Body of pancreas (tissue), 4 donors: Measurements from ENCODE around the gene PLA2G2E. TPM values are rescaled to one million over a fixed set of nuclear protein-coding genes. Genes with fewer than 3 reads are reported as not detected.
"Not testable (repeated sequence)": the region's sequence is repeated elsewhere in the genome, so short reads cannot be mapped to it uniquely, and the experiment has no call there.

Experiments used
- ATAC-seq: fragments of 150-250 bp; one replicate; pipeline ENCODE4 v1.9.1; 2016
- DNase-seq, 4 donors: peaks; one replicate each; pipeline ENCODE4 v3.0.0-alpha.2; 2019
- H3K27ac ChIP-seq, 4 donors: fragments of 200-600 bp; sonication (generic); 1 replicate in 3 of 4; 2 replicates in 1 of 4; pipeline versions ENCODE4 v1.5.1 to v1.6.1; 2016 to 2019; ENCODE audit warnings: mild to moderate bottlenecking in 1 of 4, mixed read lengths in 1 of 4, moderate library complexity in 1 of 4
- H3K27me3 ChIP-seq, 2 donors: fragments of 200-600 bp; sonication (generic); one replicate each; pipeline ENCODE4 v1.6.0; 2016; ENCODE audit warnings: mild to moderate bottlenecking in 1 of 2
- H3K36me3 ChIP-seq, 2 donors: fragments of 200-600 bp; sonication (generic); replicated peaks in 1 of 2; 2 replicates each; pipeline ENCODE4 v1.5.1; 2016; ENCODE audit warnings: low read depth in 2 of 2; ENCODE audit not compliant: insufficient read depth in 1 of 2
- H3K4me1 ChIP-seq: fragments of 200-600 bp; sonication (generic); one replicate; pipeline ENCODE4 v1.6.0; 2016
- H3K4me3 ChIP-seq, 2 donors: fragments of 200-600 bp; sonication (generic); 1 replicate in 1 of 2; 2 replicates in 1 of 2; pipeline ENCODE4 v1.5.1; 2016 to 2019
- H3K9me3 ChIP-seq, 3 donors: fragments of 200-600 bp; sonication (generic); 1 replicate in 2 of 3; 2 replicates in 1 of 3; pipeline ENCODE4 v1.5.1; 2016
- POLR2A ChIP-seq, 3 donors: fragments of 450-650 bp; IDR thresholded peaks; one replicate each; pipeline ENCODE4 v1.6.1; 2016; ENCODE audit warnings: antibody characterized with exemption in 3 of 3, mild to moderate bottlenecking in 2 of 3
- WGBS, 2 donors: methylation state at CpG; one replicate each; pipeline ENCODE4 v1.1.5; 2017; 5-methylcytosine and 5-hydroxymethylcytosine counted together
- intact Hi-C: fragments of 100-400 bp; cut with DNase I; formaldehyde crosslinking; loops from one replicate; pipeline ENCODE4 v1.15.1; 2023
- total RNA-seq, 2 donors: library from RNA; depleted of rRNA; stranded (reverse); fragments of >200 nt; gene quantifications; one replicate each; pipeline ENCODE4 v1.1.0, GENCODE V29; 2016
- TF ChIP-seq, protein P1 (sequence below), 7 experiments: fragments of 450-650 bp in 4 of 7; fragments of 200-600 bp in 3 of 7; sonication (generic) in 3 of 7; IDR thresholded peaks; one replicate each; pipeline ENCODE4 v1.5.1; 2016 to 2019; ENCODE audit warnings: antibody characterized with exemption in 7 of 7

The PLA2G2E gene
- total RNA-seq, 2 donors from 2014 or later: not detected

DNA sequence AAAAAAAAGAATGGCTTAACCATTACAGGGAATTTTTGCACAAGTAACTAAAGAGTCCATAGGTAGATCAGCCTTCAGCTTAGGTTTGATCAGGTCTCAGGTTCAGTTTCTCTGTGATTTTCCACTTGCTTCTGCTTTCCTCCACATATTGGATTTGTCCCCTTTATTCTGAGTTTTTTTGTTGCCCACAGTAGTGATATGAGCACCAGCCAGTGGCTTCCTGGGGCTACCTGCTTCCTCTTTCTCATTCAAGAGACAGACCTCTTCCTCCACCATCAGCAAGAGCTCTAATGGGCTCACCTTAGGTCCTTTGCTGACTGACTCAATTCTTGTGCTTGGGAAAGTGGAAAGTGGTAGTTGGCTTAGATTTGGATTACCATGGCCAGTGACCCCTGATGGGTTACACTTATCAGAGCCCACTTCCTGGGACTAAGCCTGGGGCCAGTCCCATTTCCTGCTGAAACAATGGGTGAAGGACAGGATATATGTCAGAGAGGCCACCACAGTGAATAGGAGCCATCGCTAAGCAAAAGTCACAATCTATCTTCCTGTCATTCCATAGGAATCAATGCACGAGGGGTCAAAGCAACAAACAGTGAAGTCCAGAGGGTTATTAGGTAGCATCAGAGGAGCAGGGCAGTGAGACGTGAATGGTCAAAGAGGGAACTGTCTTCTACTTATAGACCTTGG lies 12.8 kb upstream of the PLA2G2E start:
- intact Hi-C loops: no loop called here
- Histone ChIP-seq H3K4me3 (no peak overlapping the region), H3K27ac (no peak overlapping the region), H3K27me3 (no peaks in the 10 kb centered on the region), H3K4me1 (no peaks in the 10 kb centered on the region), H3K36me3 (no peaks in the 10 kb centered on the region), H3K9me3 (peaks cover 0 to 4% (median 0%) of the 10 kb centered on the region in 3 donors)
- no peak for TF ChIP-seq POLR2A (IDR thresholded peaks at IDR 0.05)
- TF ChIP-seq, protein P1, sequence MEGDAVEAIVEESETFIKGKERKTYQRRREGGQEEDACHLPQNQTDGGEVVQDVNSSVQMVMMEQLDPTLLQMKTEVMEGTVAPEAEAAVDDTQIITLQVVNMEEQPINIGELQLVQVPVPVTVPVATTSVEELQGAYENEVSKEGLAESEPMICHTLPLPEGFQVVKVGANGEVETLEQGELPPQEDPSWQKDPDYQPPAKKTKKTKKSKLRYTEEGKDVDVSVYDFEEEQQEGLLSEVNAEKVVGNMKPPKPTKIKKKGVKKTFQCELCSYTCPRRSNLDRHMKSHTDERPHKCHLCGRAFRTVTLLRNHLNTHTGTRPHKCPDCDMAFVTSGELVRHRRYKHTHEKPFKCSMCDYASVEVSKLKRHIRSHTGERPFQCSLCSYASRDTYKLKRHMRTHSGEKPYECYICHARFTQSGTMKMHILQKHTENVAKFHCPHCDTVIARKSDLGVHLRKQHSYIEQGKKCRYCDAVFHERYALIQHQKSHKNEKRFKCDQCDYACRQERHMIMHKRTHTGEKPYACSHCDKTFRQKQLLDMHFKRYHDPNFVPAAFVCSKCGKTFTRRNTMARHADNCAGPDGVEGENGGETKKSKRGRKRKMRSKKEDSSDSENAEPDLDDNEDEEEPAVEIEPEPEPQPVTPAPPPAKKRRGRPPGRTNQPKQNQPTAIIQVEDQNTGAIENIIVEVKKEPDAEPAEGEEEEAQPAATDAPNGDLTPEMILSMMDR (IDR thresholded peaks at IDR 0.05): no peak
- 60 to 63% methylated on average over 3 of the region's 3 CpGs for WGBS, 2 donors
- DNase-seq: no peak
- ATAC-seq: no peak

- intact Hi-C loops: no loop called here
- no peak overlapping the region for H3K4me3 ChIP-seq
- ATAC-seq (no peak), DNase-seq (no peak)
- TF ChIP-seq POLR2A (IDR thresholded peaks at IDR 0.05): no peak
- no peak overlapping the region for H3K27ac ChIP-seq
- no peaks in the 10 kb centered on the region for H3K36me3 ChIP-seq
- H3K9me3 ChIP-seq: no peaks in the 10 kb centered on the region
- no peaks in the 10 kb centered on the region for H3K4me1 ChIP-seq
- WGBS, 2 donors: 75 to 79% methylated on average over 7 of the region's 7 CpGs
- H3K27me3 ChIP-seq: no peaks in the 10 kb centered on the region
These were observed 10.9 kb upstream of the PLA2G2E start for GRCh38 chr1:19934336-19934735.

GRCh38 chr1:19932866-19933265 lies 9.4 kb upstream of the PLA2G2E start:
- Histone ChIP-seq H3K27me3 (no peaks in the 10 kb centered on the region), H3K9me3 (no peaks in the 10 kb centered on the region), H3K27ac (no peak overlapping the region), H3K36me3 (no peaks in the 10 kb centered on the region), H3K4me1 (no peaks in the 10 kb centered on the region), H3K4me3 (no peak overlapping the region)
- DNase-seq (no peak), ATAC-seq (no peak)
- 0% methylated on average over 1 of the region's 1 CpG for WGBS, 2 donors
- intact Hi-C loops: no loop called here
- TF ChIP-seq POLR2A (IDR thresholded peaks at IDR 0.05): no peak
- TF ChIP-seq, protein P1 (IDR thresholded peaks at IDR 0.05): no peak

GRCh38 chr1:19927130-19927421 lies 3.7 kb upstream of the PLA2G2E start:
- H3K4me3 ChIP-seq, H3K27ac ChIP-seq, H3K4me1 ChIP-seq, H3K27me3 ChIP-seq, H3K36me3 ChIP-seq, DNase-seq, H3K9me3 ChIP-seq, intact Hi-C loops, ATAC-seq: not testable (repeated sequence)
- WGBS, 2 donors: 44 to 54% methylated on average over 3 of the region's 3 CpGs

GRCh38 chr1:19926296-19927129 lies 3.1 kb upstream of the PLA2G2E start:
- no peak for TF ChIP-seq POLR2A (IDR thresholded peaks at IDR 0.05)
- TF ChIP-seq, protein P1 (IDR thresholded peaks at IDR 0.05): no peak
- Histone ChIP-seq H3K27ac (no peak overlapping the region), H3K4me3 (no peak overlapping the region), H3K36me3 (no peaks in the 10 kb centered on the region), H3K4me1 (no peaks in the 10 kb centered on the region), H3K9me3 (no peaks in the 10 kb centered on the region), H3K27me3 (no peaks in the 10 kb centered on the region)
- ATAC-seq (no peak), DNase-seq (no peak)
- intact Hi-C loops: no loop called here
- WGBS, 2 donors: 55 to 62% methylated on average over 8 of the region's 8 CpGs
